ENCODE results near the gene FCN2.

The FCN2 gene

DNA sequence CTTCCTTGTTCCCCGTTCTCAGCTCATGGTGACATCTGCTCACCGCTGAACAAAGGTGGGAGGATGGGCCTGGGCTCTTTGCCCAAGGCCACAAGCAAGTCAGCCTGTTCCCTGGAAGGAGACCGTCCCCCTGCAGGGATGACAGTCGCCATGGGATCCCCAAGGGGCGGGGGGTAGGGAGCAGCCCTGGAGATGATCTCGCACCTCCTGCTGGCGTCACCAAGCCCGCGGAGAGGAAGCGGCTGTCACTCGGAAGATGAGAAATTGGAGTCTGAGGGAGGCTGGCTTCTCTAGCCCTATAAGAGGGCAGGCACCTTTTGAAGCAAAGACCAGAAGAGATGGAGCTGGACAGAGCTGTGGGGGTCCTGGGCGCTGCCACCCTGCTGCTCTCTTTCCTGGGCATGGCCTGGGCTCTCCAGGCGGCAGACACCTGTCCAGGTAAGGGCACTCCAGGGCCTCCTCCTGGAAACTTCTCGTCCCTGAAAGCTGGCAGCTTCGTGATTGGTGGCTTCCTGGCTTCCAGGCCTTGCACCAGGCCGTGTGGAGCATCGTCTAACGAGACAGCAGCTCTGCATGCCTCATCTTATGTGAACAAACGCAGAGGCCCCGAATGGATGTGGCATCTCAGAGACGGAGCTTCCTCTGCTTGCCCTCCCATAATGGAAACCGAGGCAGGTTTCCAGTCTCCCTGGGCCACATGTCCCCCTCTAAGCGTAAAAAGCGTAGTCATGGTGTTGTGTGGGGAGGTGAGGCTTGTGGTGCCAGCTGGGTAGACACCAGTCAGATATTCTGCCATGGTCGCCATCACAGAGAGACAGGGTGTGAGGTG lies at the start of gene FCN2:
Gene FCN2 (plus strand): TSS at position 327 of the 829 bp plus-strand sequence. CDS start 12 bp downstream, at position 339.
- Histone ChIP-seq H3K27me3 (ENCODE audit: insufficient read depth, low read depth, severe bottlenecking) (no peaks in the 10 kb centered on the region), H3K4me3 (ENCODE audit: low read depth, low read length) (no peak within 1 kb of the TSS), H3K36me3 (no peaks in the 10 kb centered on the region), H3K27ac (no peak within 1 kb of the TSS), H3K9me3 (ENCODE audit: severe bottlenecking) (peaks cover 3% of the 10 kb centered on the region)
- DNase-seq: peak; percentile 46
- no peak for TF ChIP-seq CTCF (IDR thresholded peaks at IDR 0.05; ENCODE audit: low read depth, low read length)

DNA sequence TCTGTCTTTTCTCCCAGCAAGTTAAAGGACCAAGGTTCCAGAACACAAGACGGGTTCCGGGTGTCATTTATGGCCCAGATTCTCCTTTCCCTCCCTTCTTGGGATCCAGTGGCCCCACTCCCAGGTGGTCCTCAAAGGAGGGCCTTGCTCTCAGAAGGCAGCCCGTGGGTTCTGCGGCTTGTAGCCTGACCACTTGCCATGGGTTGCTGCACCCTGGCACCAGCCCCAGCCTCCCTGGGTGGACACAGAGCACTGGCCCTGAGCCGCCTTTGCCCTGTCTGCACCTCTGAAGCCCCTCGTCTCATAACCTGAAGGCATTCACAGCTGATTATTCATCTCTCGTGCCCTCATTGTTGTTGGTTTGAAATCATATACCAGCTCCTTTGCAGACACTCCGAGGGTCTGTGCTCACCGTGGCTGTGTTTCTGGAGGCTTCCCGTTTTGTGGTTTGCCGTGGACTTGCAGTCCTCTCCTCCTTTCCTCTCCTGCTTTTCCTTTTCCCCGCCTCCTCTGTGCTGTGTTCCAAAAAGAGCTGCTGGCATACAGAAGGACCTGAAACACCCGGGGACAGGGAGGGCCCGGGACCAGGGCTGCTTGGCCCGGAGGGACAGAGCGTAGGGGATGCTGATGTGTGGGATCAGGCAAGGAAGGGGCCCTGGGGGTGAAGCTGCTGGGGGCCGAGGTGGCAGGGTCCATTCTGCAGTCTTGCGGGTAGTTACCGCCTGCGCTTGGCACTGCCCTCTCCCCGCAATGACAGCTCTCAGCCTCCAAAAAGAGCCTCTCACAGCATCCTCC lies 49.5 kb upstream of the FCN2 start:
- peaks cover 49% of the 10 kb centered on the region for H3K36me3 ChIP-seq
- H3K4me3 ChIP-seq (ENCODE audit: low read depth, low read length): no peak overlapping the region
- no peak for TF ChIP-seq CTCF (IDR thresholded peaks at IDR 0.05; ENCODE audit: low read depth, low read length)
- peak overlapping the region; percentile 77 for H3K27ac ChIP-seq
- H3K9me3 ChIP-seq (ENCODE audit: severe bottlenecking): no peaks in the 10 kb centered on the region
- no peak for DNase-seq
- no peaks in the 10 kb centered on the region for H3K27me3 ChIP-seq (ENCODE audit: insufficient read depth, low read depth, severe bottlenecking)

GRCh38 chr9:134832471-134832870 lies 48.1 kb upstream of the FCN2 start:
- DNase-seq: no peak
- H3K36me3 ChIP-seq: peaks cover 55% of the 10 kb centered on the region
- peak overlapping the region; percentile 95 for H3K27ac ChIP-seq
- no peak for TF ChIP-seq CTCF (IDR thresholded peaks at IDR 0.05; ENCODE audit: low read depth, low read length)
- H3K9me3 ChIP-seq (ENCODE audit: severe bottlenecking): no peaks in the 10 kb centered on the region
- H3K27me3 ChIP-seq (ENCODE audit: insufficient read depth, low read depth, severe bottlenecking): no peaks in the 10 kb centered on the region
- H3K4me3 ChIP-seq (ENCODE audit: low read depth, low read length): no peak overlapping the region

GRCh38 chr9:134833294-134833880 lies 47.2 kb upstream of the FCN2 start:
- H3K4me3 ChIP-seq (ENCODE audit: low read depth, low read length): no peak overlapping the region
- H3K9me3 ChIP-seq (ENCODE audit: severe bottlenecking): no peaks in the 10 kb centered on the region
- H3K27me3 ChIP-seq (ENCODE audit: insufficient read depth, low read depth, severe bottlenecking): no peaks in the 10 kb centered on the region
- peak overlapping the region; percentile 95 for H3K27ac ChIP-seq
- H3K36me3 ChIP-seq: peaks cover 57% of the 10 kb centered on the region
- peak; percentile 94 for DNase-seq
- TF ChIP-seq CTCF (IDR thresholded peaks at IDR 0.05; ENCODE audit: low read depth, low read length): no peak

DNA sequence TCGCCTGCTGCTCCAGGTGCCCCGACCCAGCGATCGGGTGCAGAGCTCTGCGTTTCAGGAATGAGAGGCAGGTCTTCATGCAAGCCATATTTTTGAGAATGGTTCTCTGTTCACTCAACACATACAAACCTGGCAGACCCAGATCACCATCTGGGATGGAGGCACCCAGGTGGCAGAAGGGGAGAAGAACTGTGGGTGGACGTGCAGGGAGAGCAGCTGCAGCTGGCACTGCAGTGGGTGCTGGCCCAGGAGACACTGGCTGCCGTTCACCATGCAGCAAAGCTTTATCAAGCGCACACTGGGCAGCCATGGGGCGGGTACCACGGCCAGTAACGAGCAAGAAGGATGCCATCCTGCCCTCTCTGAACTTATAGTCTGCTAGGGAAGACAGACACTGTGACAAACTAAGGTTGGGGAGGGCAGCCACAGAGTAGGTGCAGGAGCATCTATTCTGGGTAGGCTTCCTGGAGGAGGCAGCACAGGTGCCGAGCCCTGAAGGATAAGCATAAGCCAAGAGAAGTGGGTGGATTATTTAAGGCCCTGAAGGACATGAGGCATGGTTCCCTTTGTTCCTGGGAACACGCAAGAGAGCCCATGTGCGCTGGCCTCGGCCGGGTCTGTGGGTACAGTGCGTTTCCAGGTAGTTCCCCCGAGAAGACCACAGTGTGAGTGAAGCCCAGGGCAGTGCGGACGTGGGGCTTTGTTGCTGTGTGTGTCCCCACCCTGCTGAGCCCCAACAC lies 46.2 kb upstream of the FCN2 start:
- Histone ChIP-seq H3K27me3 (ENCODE audit: insufficient read depth, low read depth, severe bottlenecking) (no peaks in the 10 kb centered on the region), H3K4me3 (ENCODE audit: low read depth, low read length) (no peak overlapping the region), H3K36me3 (peaks cover 63% of the 10 kb centered on the region), H3K27ac (peak overlapping the region; percentile 95), H3K9me3 (ENCODE audit: severe bottlenecking) (no peaks in the 10 kb centered on the region)
- no peak for DNase-seq
- TF ChIP-seq CTCF (IDR thresholded peaks at IDR 0.05; ENCODE audit: low read depth, low read length): no peak
